ENCODE results near the gene BCL11B. TPM values are rescaled to one million over a fixed set of nuclear protein-coding genes. Genes with fewer than 3 reads are reported as not detected.

Gene BCL11B
- total and polyA plus RNA-seq, 4 donors = 0.04 to 0.42 (median 0.16) TPM

DNA sequence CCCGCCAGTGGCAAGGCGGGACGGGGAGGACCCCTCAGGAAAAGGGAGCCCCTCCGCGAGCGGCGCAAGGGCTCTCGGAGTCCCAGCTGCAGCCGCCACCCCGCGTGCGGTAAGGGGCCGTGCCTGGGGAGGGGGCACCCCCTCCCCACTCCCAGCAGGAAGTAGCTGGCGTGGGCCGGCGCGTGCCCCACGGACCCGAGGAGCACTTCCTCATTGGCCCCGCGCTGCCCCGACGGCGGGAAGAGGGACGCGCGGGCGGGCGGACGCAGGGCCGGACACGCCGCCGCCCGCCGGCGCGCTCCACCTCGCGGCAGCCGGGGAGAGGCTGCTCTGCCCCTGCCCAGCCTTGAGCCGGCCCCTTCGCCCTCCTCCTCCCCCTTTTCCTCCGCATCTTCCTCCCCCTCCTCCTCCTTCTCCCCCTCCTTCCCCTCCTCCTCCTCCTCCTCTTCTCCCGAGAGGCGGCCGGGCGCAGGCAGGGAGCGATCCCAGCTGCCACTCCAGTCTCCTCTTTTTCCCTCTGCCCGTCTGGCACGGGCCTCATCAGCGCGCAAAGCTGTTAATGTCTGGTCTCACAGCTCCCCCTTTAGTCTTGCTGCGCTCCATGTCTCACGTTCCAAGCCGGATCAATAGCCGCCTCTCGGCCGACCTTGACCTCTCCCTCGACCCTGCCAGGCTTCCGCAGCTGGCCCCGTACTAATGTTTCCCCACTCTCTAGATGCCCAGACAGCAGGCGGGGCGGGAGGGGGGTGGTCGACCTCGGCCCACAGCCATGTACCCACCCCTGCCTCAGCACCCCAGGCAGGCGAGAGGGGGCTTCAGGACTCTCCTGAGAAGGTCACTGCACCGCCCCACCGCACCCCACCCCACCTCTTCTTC is 2.6 kb upstream of the BCL11B start:
- Histone ChIP-seq H3K27me3 (ENCODE audit: control insufficient read depth in 4 of 4, insufficient read depth in 4 of 4, low read length in 3 of 4) (peaks cover 0 to 15% (median under 1%) of the 10 kb centered on the region in 4 donors), H3K36me3 (ENCODE audit: control insufficient read depth in 4 of 4, insufficient read depth in 3 of 4, low read depth in 1 of 4, low read length in 3 of 4) (no peaks in the 10 kb centered on the region), H3K4me1 (ENCODE audit: control insufficient read depth in 4 of 4, insufficient read depth in 4 of 4, low read length in 3 of 4) (peaks cover 31 to 43% (median 33%) of the 10 kb centered on the region in 4 donors), H3K9me3 (ENCODE audit: control insufficient read depth in 4 of 4, low read length in 3 of 4) (no peaks in the 10 kb centered on the region), H3K27ac (ENCODE audit: low read depth in 1 of 2, low read length in 2 of 2) (no peak overlapping the region), H3K4me3 (ENCODE audit: low read depth in 1 of 3, low read length in 3 of 3) (peak overlapping the region in 2 of 3 donors; percentile 16 to 44), H3K9ac (ENCODE audit: low read depth in 1 of 2, low read length in 2 of 2) (no peak overlapping the region)
- peak; percentile 48 for DNase-seq (ENCODE audit: low spot score)
- 2% methylated on average over 69 of the region's 69 CpGs for WGBS
- TF ChIP-seq RAD21 (IDR thresholded peaks at IDR 0.05) (peak; percentile 52 to 54), RXRA (IDR thresholded peaks at IDR 0.05) (no peak)

DNA sequence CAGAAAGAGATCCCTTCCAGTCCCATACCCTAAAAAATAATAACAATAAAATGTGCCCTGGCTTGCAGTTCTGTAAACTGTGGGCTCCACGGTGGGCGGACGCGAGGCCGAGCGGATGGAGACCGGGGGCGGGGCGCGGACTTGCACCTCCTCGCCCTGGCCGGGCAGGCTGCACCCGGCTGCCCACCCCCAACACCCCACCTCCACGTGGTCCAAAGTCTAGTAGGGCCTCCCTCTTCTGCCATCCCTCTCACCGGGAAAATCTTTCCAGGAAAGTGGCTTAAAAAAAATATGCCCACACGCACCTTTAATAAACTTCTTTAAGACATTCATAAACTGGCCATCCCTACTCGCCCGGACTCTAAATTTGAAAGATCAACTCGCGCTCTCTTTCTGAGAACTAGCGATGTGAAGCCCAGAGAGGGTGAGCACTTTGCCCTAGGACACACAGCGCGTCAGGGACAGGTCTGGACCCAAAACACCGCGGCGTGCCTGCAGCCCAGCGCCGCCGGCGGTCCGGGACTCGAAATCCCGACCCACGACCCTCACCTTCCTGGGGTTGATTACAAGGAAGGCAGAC is 1.9 kb upstream of the BCL11B start:
- DNase-seq (ENCODE audit: low spot score) = peak; percentile 44
- no peak overlapping the region for H3K27ac ChIP-seq (ENCODE audit: low read depth in 1 of 2, low read length in 2 of 2)

More for the DNA sequence above, 1.9 kb upstream of the BCL11B start:
- Histone ChIP-seq H3K9me3 (ENCODE audit: control insufficient read depth in 4 of 4, low read length in 3 of 4) (no peaks in the 10 kb centered on the region), H3K4me1 (ENCODE audit: control insufficient read depth in 4 of 4, insufficient read depth in 4 of 4, low read length in 3 of 4) (peaks cover 31 to 43% (median 33%) of the 10 kb centered on the region in 4 donors), H3K9ac (ENCODE audit: low read depth in 1 of 2, low read length in 2 of 2) (no peak overlapping the region), H3K27me3 (ENCODE audit: control insufficient read depth in 4 of 4, insufficient read depth in 4 of 4, low read length in 3 of 4) (peaks cover 0 to 15% (median under 1%) of the 10 kb centered on the region in 4 donors), H3K4me3 (ENCODE audit: low read depth in 1 of 3, low read length in 3 of 3) (peak overlapping the region in 1 of 3 donors; percentile 44), H3K36me3 (ENCODE audit: control insufficient read depth in 4 of 4, insufficient read depth in 3 of 4, low read depth in 1 of 4, low read length in 3 of 4) (no peaks in the 10 kb centered on the region)
- TF ChIP-seq HNF4A (conservative IDR thresholded peaks at IDR 0.05) (no peak), ZBTB33 (IDR thresholded peaks at IDR 0.05) (no peak), GABPA (IDR thresholded peaks at IDR 0.05 in 1 of 2, conservative IDR thresholded peaks at IDR 0.05 in 1 of 2) (no peak), NR2F2 (IDR thresholded peaks at IDR 0.05) (no peak), RAD21 (IDR thresholded peaks at IDR 0.05) (no peak), FOXA2 (IDR thresholded peaks at IDR 0.05) (no peak), TAF1 (conservative IDR thresholded peaks at IDR 0.05) (no peak), SP1 (IDR thresholded peaks at IDR 0.05) (no peak), RXRA (IDR thresholded peaks at IDR 0.05) (no peak), HNF4G (IDR thresholded peaks at IDR 0.05) (no peak), EGR1 (IDR thresholded peaks at IDR 0.05; ENCODE audit: low read depth in 2 of 2) (no peak), YY1 (IDR thresholded peaks at IDR 0.05) (no peak), FOXA1 (IDR thresholded peaks at IDR 0.05) (no peak), ATF3 (IDR thresholded peaks at IDR 0.05) (no peak), JUND (IDR thresholded peaks at IDR 0.05) (no peak), MAX (IDR thresholded peaks at IDR 0.05) (no peak)
- TF ChIP-seq, protein P1, sequence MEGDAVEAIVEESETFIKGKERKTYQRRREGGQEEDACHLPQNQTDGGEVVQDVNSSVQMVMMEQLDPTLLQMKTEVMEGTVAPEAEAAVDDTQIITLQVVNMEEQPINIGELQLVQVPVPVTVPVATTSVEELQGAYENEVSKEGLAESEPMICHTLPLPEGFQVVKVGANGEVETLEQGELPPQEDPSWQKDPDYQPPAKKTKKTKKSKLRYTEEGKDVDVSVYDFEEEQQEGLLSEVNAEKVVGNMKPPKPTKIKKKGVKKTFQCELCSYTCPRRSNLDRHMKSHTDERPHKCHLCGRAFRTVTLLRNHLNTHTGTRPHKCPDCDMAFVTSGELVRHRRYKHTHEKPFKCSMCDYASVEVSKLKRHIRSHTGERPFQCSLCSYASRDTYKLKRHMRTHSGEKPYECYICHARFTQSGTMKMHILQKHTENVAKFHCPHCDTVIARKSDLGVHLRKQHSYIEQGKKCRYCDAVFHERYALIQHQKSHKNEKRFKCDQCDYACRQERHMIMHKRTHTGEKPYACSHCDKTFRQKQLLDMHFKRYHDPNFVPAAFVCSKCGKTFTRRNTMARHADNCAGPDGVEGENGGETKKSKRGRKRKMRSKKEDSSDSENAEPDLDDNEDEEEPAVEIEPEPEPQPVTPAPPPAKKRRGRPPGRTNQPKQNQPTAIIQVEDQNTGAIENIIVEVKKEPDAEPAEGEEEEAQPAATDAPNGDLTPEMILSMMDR (IDR thresholded peaks at IDR 0.05; ENCODE audit: low read depth, low read length, missing input control) = no peak
- TF ChIP-seq, protein P2, sequence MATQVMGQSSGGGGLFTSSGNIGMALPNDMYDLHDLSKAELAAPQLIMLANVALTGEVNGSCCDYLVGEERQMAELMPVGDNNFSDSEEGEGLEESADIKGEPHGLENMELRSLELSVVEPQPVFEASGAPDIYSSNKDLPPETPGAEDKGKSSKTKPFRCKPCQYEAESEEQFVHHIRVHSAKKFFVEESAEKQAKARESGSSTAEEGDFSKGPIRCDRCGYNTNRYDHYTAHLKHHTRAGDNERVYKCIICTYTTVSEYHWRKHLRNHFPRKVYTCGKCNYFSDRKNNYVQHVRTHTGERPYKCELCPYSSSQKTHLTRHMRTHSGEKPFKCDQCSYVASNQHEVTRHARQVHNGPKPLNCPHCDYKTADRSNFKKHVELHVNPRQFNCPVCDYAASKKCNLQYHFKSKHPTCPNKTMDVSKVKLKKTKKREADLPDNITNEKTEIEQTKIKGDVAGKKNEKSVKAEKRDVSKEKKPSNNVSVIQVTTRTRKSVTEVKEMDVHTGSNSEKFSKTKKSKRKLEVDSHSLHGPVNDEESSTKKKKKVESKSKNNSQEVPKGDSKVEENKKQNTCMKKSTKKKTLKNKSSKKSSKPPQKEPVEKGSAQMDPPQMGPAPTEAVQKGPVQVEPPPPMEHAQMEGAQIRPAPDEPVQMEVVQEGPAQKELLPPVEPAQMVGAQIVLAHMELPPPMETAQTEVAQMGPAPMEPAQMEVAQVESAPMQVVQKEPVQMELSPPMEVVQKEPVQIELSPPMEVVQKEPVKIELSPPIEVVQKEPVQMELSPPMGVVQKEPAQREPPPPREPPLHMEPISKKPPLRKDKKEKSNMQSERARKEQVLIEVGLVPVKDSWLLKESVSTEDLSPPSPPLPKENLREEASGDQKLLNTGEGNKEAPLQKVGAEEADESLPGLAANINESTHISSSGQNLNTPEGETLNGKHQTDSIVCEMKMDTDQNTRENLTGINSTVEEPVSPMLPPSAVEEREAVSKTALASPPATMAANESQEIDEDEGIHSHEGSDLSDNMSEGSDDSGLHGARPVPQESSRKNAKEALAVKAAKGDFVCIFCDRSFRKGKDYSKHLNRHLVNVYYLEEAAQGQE (IDR thresholded peaks at IDR 0.05) = no peak
- WGBS = 3% methylated on average over 34 of the region's 34 CpGs

Measured in liver (tissue), 9 donors.